ENCODE measurements around the gene C2orf15.

GRCh38 chr2:99111236-99111635 lies 30.3 kb upstream of the C2orf15 start:
- no peak for TF ChIP-seq CTCF (IDR thresholded peaks at IDR 0.05)
- no peak for TF ChIP-seq POLR2A (IDR thresholded peaks at IDR 0.05)
